ENCODE data around the gene GABRA6.

DNA sequence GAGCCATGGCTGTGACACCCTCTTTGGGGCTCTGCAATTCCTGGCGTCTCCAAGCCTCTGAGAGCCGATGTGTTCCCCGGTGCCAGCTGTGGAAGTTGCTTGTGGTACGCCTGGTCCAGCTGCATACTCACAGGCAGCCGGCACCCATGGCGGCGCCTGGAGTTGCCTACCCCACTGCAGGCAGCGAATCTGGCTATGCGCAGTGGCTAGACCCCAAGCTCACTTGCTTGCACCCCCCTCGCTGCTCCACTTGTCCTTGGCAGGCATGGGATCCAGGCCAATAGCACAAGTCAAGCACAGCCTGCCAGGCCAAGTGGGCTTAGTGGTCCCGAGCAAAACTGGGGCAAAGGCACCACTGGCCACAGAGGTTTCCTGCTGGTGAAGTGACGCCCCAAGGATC lies 24.7 kb upstream of the GABRA6 start:
- TF ChIP-seq ESRRG (CRISPR knock-in tag; IDR thresholded peaks at IDR 0.05) (no peak), ARNTL (CRISPR knock-in tag; IDR thresholded peaks at IDR 0.05; ENCODE audit: borderline replicate concordance, low read depth) (no peak), ISL1 (CRISPR knock-in tag; IDR thresholded peaks at IDR 0.05) (no peak), ZNF70 (CRISPR knock-in tag; IDR thresholded peaks at IDR 0.05) (no peak), ZC3H10 (CRISPR knock-in tag; IDR thresholded peaks at IDR 0.05) (no peak), RARB (CRISPR knock-in tag; IDR thresholded peaks at IDR 0.05) (no peak), TOX (CRISPR knock-in tag; IDR thresholded peaks at IDR 0.05; ENCODE audit: borderline replicate concordance) (no peak), OSR1 (CRISPR knock-in tag; IDR thresholded peaks at IDR 0.05) (no peak), ZFP30 (CRISPR knock-in tag; IDR thresholded peaks at IDR 0.05) (no peak), PPARA (CRISPR knock-in tag; IDR thresholded peaks at IDR 0.05; ENCODE audit: borderline replicate concordance) (no peak), BACH2 (CRISPR knock-in tag; IDR thresholded peaks at IDR 0.05; ENCODE audit: borderline replicate concordance) (no peak)
- TF ChIP-seq, protein P1, sequence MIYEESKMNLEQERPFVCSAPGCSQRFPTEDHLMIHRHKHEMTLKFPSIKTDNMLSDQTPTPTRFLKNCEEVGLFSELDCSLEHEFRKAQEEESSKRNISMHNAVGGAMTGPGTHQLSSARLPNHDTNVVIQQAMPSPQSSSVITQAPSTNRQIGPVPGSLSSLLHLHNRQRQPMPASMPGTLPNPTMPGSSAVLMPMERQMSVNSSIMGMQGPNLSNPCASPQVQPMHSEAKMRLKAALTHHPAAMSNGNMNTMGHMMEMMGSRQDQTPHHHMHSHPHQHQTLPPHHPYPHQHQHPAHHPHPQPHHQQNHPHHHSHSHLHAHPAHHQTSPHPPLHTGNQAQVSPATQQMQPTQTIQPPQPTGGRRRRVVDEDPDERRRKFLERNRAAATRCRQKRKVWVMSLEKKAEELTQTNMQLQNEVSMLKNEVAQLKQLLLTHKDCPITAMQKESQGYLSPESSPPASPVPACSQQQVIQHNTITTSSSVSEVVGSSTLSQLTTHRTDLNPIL (CRISPR knock-in tag; IDR thresholded peaks at IDR 0.05; ENCODE audit: low read depth): no peak
- TF ChIP-seq, protein P2, sequence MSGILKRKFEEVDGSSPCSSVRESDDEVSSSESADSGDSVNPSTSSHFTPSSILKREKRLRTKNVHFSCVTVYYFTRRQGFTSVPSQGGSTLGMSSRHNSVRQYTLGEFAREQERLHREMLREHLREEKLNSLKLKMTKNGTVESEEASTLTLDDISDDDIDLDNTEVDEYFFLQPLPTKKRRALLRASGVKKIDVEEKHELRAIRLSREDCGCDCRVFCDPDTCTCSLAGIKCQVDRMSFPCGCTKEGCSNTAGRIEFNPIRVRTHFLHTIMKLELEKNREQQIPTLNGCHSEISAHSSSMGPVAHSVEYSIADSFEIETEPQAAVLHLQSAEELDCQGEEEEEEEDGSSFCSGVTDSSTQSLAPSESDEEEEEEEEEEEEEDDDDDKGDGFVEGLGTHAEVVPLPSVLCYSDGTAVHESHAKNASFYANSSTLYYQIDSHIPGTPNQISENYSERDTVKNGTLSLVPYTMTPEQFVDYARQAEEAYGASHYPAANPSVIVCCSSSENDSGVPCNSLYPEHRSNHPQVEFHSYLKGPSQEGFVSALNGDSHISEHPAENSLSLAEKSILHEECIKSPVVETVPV (CRISPR knock-in tag; IDR thresholded peaks at IDR 0.05): no peak

Data from SK-N-SH treated with all-trans-retinoic acid at 6 μM for 48 hours (cell line).